KMS-11 (cell line): ENCODE measurements around the gene GAREM1.

ENCODE experiments used
- H2AFZ ChIP-seq: fragments of 200-600 bp; sonication (generic); 2 replicates; pipeline ENCODE4 v1.6.1; 2016; ENCODE audit warnings: antibody characterized with exemption, mixed run types, low read depth
- H3K27ac ChIP-seq: fragments of 200-600 bp; sonication (generic); 2 replicates; pipeline ENCODE4 v1.6.1; 2016; ENCODE audit warnings: mild to moderate bottlenecking, mixed run types
- H3K27me3 ChIP-seq: fragments of 200-600 bp; sonication (generic); 2 replicates; pipeline ENCODE4 v1.6.1; 2017; ENCODE audit warnings: mild to moderate bottlenecking, low read depth, mixed run types, moderate library complexity; ENCODE audit not compliant: insufficient read depth
- H3K36me3 ChIP-seq: fragments of 200-600 bp; sonication (generic); 2 replicates; pipeline ENCODE4 v1.6.1; 2017; ENCODE audit warnings: mild to moderate bottlenecking, mixed run types; ENCODE audit not compliant: insufficient read depth
- H3K4me1 ChIP-seq: fragments of 200-600 bp; sonication (generic); 2 replicates; pipeline ENCODE4 v1.6.1; 2016; ENCODE audit warnings: mild to moderate bottlenecking, low read depth, mixed run types; ENCODE audit not compliant: poor library complexity, severe bottlenecking
- H3K4me2 ChIP-seq: fragments of 200-600 bp; sonication (generic); 2 replicates; pipeline ENCODE4 v1.7.0; 2016; ENCODE audit warnings: mild to moderate bottlenecking, mixed run types
- H3K4me3 ChIP-seq: fragments of 200-600 bp; sonication (generic); IDR thresholded peaks from 2 replicates; pipeline ENCODE4 v1.6.1; 2017; ENCODE audit warnings: low read depth, low read length, mixed read lengths; ENCODE audit not compliant: insufficient read depth
- H3K79me2 ChIP-seq: fragments of 200-600 bp; sonication (generic); 2 replicates; pipeline ENCODE4 v1.6.1; 2016; ENCODE audit warnings: low read depth, mixed run types; ENCODE audit not compliant: insufficient read depth
- H3K9ac ChIP-seq: fragments of 200-600 bp; sonication (generic); 2 replicates; pipeline ENCODE4 v1.6.1; 2016; ENCODE audit warnings: mild to moderate bottlenecking, mixed run types
- H4K20me1 ChIP-seq: fragments of 200-600 bp; sonication (generic); 2 replicates; pipeline ENCODE4 v1.6.1; 2016; ENCODE audit warnings: mild to moderate bottlenecking, mixed run types; ENCODE audit not compliant: insufficient read depth
- CTCF ChIP-seq: fragments of 200-600 bp; sonication (generic); conservative IDR thresholded peaks from 2 replicates; pipeline ENCODE4 v1.6.1; 2017; ENCODE audit warnings: low read depth, mild to moderate bottlenecking, antibody characterized with exemption, low read length, moderate library complexity, mixed read lengths

GAREM1 gene

GRCh38 chr18:32446780-32447179 lies 23.9 kb downstream of the GAREM1 start:
- H3K27me3 ChIP-seq = no peaks in the 10 kb centered on the region
- no peaks in the 10 kb centered on the region for H3K36me3 ChIP-seq
- H3K4me2 ChIP-seq = no peak overlapping the region
- no peak for TF ChIP-seq CTCF
- H3K27ac ChIP-seq = no peak overlapping the region
- H3K79me2 ChIP-seq = no peaks in the 10 kb centered on the region
- H3K4me3 ChIP-seq = no peak overlapping the region
- H2AFZ ChIP-seq = no peak overlapping the region
- no peak overlapping the region for H3K9ac ChIP-seq
- no peaks in the 10 kb centered on the region for H4K20me1 ChIP-seq
- no peaks in the 10 kb centered on the region for H3K4me1 ChIP-seq

DNA sequence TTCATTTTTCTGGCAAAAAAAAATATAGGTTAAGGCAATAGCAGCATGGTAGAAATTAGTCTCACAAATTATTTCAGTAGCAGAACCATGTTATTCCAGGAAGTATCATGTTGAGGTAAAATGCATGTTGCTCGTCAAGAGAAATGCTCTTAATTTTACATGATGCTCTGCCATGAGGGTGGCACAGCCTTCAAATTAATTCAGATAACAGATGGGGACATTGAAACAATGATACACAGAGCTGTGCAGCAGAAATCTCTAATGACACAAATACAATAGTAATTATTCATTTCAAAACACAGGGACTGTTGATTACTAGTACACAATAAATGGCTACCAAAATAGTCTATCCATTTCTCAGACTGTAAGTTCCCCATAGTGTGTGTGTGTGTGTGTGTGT lies 24.8 kb downstream of the GAREM1 start:
- no peak overlapping the region for H3K4me2 ChIP-seq
- no peak for TF ChIP-seq CTCF

GRCh38 chr18:32443706-32444215 lies 26.9 kb downstream of the GAREM1 start:
- Histone ChIP-seq H3K4me1 (no peaks in the 10 kb centered on the region), H3K9ac (no peak overlapping the region), H3K27ac (no peak overlapping the region), H4K20me1 (no peaks in the 10 kb centered on the region), H3K36me3 (no peaks in the 10 kb centered on the region), H3K27me3 (no peaks in the 10 kb centered on the region), H2AFZ (no peak overlapping the region), H3K4me3 (no peak overlapping the region), H3K79me2 (no peaks in the 10 kb centered on the region), H3K4me2 (no peak overlapping the region)
- TF ChIP-seq CTCF = no peak

More for the DNA sequence above, 24.8 kb downstream of the GAREM1 start:
- Histone ChIP-seq H3K4me3 (no peak overlapping the region), H2AFZ (no peak overlapping the region), H4K20me1 (no peaks in the 10 kb centered on the region), H3K27ac (no peak overlapping the region), H3K4me1 (no peaks in the 10 kb centered on the region), H3K27me3 (no peaks in the 10 kb centered on the region), H3K79me2 (no peaks in the 10 kb centered on the region), H3K9ac (no peak overlapping the region), H3K36me3 (no peaks in the 10 kb centered on the region)

GRCh38 chr18:32443033-32443705 lies 27.5 kb downstream of the GAREM1 start:
- no peaks in the 10 kb centered on the region for H3K27me3 ChIP-seq
- H3K79me2 ChIP-seq = no peaks in the 10 kb centered on the region
- H3K9ac ChIP-seq = no peak overlapping the region
- no peak for TF ChIP-seq CTCF
- no peaks in the 10 kb centered on the region for H3K4me1 ChIP-seq
- H3K27ac ChIP-seq = no peak overlapping the region
- no peak overlapping the region for H3K4me2 ChIP-seq
- no peak overlapping the region for H3K4me3 ChIP-seq
- H4K20me1 ChIP-seq = no peaks in the 10 kb centered on the region
- H2AFZ ChIP-seq = no peak overlapping the region
- H3K36me3 ChIP-seq = no peaks in the 10 kb centered on the region
